ENCODE measurements around the gene ACP4.

ACP4 gene

DNA sequence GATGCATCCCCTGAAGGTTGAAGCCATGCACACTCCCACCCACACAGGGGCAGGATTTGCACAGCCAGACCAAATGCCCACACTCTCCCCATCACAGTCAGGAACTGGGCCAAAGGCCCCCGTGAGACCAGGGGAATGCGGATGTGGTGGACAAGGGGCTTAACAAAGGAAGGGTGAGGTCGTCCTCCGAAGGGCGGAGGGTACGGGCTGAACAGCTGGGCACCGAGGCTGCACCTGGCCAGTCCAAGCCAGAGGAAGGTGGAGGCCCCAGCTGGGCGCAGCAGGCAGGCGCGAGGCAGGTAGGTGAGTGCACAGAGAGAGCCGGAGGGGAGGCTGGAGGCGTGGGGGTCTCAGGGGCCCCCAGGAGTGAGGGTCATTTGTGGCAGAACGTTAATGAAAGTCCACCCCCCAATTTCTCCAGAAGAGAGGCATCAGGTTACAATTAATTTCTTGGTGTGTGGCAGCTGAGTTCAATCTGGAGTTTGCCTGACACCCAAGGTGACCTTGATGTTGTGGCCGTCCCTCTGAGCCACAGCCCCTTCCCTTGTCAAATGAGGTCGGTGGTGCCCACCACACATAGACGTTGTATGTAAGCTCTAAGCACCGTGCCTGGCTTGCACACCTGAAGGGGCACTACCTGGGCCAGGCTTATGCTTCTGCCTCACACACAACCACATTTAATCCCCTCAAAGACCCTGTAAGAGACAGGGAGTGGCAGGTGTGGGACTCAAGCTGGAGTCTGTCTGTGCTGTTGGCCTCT lies 40.2 kb downstream of the ACP4 start:
- TF ChIP-seq, protein P1, sequence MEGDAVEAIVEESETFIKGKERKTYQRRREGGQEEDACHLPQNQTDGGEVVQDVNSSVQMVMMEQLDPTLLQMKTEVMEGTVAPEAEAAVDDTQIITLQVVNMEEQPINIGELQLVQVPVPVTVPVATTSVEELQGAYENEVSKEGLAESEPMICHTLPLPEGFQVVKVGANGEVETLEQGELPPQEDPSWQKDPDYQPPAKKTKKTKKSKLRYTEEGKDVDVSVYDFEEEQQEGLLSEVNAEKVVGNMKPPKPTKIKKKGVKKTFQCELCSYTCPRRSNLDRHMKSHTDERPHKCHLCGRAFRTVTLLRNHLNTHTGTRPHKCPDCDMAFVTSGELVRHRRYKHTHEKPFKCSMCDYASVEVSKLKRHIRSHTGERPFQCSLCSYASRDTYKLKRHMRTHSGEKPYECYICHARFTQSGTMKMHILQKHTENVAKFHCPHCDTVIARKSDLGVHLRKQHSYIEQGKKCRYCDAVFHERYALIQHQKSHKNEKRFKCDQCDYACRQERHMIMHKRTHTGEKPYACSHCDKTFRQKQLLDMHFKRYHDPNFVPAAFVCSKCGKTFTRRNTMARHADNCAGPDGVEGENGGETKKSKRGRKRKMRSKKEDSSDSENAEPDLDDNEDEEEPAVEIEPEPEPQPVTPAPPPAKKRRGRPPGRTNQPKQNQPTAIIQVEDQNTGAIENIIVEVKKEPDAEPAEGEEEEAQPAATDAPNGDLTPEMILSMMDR (IDR thresholded peaks at IDR 0.05; ENCODE audit: low read depth, low read length), result no peak
- no peak overlapping the region for H3K4me3 ChIP-seq (ENCODE audit: low read depth, low read length)

DNA sequence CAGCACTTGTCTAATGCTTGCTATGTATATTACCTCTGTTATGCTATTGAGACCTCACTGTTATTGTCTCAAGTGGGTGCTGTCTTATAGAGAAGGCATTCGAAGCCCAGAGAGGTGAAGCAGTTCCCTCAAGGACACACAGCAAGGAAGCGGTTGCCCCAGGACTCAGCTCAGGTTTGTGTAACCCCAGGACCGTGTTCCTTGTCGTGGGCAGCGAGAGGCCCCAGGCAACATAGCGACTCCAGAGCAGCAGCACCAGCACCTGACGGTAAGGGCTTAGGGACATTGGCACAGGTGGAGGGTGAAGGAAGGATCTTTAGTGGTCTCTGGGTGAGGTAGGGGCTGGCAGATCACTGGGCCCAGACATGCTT lies 40.8 kb downstream of the ACP4 start:
- H3K4me3 ChIP-seq (ENCODE audit: low read depth, low read length), result no peak overlapping the region
- TF ChIP-seq, protein P1 (IDR thresholded peaks at IDR 0.05; ENCODE audit: low read depth, low read length), result no peak

DNA sequence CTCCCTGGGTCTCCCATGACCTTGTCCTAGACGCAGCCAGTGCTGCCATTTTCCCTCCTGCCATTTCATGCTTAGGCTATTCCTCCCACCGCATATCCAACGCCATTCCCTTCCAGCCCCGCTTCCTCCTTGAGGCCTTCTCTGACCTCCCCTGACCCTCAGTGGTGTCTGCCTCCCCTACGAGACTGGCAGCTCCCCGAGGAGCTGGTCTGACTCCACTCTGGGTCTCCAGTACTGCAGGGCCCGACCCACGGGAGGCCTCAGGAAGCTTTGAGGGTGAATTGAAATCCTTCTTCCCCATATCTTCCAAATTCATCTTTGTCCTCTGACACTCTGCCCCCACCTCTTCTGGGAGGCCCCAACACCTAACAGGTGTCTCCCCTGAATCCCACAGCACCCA lies 42.5 kb downstream of the ACP4 start:
- no peak overlapping the region for H3K4me3 ChIP-seq (ENCODE audit: low read depth, low read length)
- TF ChIP-seq, protein P1 (IDR thresholded peaks at IDR 0.05; ENCODE audit: low read depth, low read length), result no peak

DNA sequence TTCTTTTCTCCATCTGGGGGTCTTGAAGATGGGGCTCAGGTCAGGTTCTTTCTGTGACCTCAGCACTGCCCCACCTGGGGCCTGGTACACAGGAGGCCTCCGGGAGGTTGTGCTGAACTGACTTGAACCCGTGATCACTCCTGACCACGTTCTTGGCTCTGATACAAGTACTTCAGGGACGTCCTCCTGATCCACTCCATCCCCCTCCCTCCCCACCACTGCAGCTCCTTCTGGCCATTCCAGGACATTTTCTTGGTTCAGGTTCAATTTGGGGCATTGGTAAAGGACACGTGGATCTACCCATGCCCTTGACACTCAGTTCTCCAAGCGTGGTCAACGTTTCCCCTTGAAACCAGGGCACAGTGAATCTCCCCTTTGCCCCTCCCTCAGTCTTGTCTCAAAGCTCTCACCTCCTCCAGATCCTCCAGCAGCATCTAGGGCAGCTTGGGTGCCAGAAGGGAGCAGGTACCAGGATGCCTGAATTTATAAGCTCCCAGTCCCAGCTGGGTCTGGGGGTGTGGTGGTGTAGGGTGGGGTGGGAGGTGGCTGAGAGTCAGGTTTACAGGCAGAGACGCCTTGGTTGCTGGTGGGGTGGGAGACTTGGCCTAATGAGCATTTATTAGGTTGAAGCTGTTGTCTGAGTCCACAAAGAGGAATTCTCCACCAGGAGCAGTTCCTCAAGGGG lies 43.0 kb downstream of the ACP4 start, which contains the start of gene KLK15:
Gene KLK15 (minus strand): TSS at position 458 of the 685 bp plus-strand sequence. CDS start 2,082 bp downstream, outside the sequence.
- no peak within 1 kb of the TSS for H3K4me3 ChIP-seq (ENCODE audit: low read depth, low read length)
- TF ChIP-seq, protein P1 (IDR thresholded peaks at IDR 0.05; ENCODE audit: low read depth, low read length), result no peak

DNA sequence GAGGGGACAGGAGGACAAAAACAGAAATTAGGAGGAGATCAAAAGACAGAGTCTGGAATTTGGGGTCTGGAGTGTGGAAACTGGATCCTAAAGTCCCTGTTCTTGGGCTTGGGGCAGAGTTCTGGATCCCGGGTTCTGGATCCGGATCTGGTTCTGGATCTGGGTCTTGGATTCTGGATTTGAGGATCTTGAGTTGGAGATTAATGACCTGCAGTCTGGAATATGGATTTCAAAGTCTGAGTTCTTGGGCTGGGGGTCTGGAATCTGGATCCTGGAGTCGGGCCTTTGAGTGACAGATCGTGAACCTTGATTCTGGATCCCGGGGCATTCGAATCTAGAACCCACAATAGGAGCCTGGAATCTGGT lies 43.6 kb downstream of the ACP4 start:
- TF ChIP-seq, protein P1 (IDR thresholded peaks at IDR 0.05; ENCODE audit: low read depth, low read length), result no peak
- H3K4me3 ChIP-seq (ENCODE audit: low read depth, low read length), result no peak overlapping the region

DNA sequence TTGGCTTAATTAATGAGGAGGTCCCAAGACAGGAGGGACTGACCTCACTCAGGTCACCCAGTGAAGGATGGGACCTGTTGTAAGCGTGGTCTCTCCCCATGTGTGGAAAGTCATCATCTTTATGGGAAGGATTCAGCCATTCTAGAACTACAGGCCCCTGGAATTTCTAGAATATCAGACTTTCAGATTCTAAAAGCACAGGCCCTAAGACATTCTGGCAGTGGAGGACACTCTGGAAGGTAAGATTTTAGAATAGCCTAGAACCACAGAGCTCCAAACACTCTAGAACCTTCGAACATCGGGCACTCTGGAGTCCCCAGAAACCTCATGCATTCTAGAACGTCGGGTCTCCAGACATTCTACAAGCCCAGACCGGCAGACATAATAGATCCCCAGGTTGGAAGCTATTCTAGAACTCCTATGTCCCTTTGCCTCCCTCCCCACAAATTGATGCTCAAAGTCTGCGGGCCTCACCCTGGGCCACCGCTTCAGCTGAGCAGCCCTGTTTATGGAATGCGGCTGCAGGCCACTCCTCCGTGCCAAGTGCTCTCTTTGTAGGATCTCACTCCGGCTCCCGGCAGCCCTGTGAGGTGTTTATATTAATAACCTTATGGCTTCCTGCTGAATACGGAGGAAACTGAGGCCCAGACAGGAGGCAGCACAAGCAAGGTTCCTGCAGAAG lies 45.0 kb downstream of the ACP4 start:
- H3K4me3 ChIP-seq (ENCODE audit: low read depth, low read length), result peak overlapping the region; percentile 62
- TF ChIP-seq, protein P1 (IDR thresholded peaks at IDR 0.05; ENCODE audit: low read depth, low read length), result no peak

All from WI38 (cell line).